GM19025 (cell line): Measurements from ENCODE around the gene FAM3A.
"Not testable (repeated sequence)": the region's sequence is repeated elsewhere in the genome, so short reads cannot be mapped to it uniquely, and the experiment has no call there.

Experiments used
- ATAC-seq: cut with Tn5 transposase; IDR thresholded peaks from one replicate; pipeline ENCODE4 v1.9.1; 2021; ENCODE audit warnings: mild to moderate bottlenecking, low read depth, moderate library complexity; ENCODE audit not compliant: unreplicated experiment

The FAM3A gene

GRCh38 chrX:154506483-154507332, 9.3 kb downstream of the FAM3A start:
- no peak for ATAC-seq

GRCh38 chrX:154505734-154506133, 10.3 kb downstream of the FAM3A start:
- no peak for ATAC-seq

- no peak for ATAC-seq
These were observed 13.0 kb downstream of the FAM3A start for GRCh38 chrX:154502989-154503388.

- ATAC-seq = no peak
These were observed 13.9 kb downstream of the FAM3A start for GRCh38 chrX:154502098-154502497.

- ATAC-seq = not testable (repeated sequence)
These were observed 14.6 kb downstream of the FAM3A start for GRCh38 chrX:154501423-154501822.

GRCh38 chrX:154496591-154497137, 19.4 kb downstream of the FAM3A start:
- not testable (repeated sequence) for ATAC-seq

- no peak for ATAC-seq
These were observed 20.5 kb downstream of the FAM3A start for GRCh38 chrX:154495472-154495922.

- no peak for ATAC-seq
These were observed 21.3 kb downstream of the FAM3A start for GRCh38 chrX:154494715-154495114.

- ATAC-seq = peak; percentile 82
These were observed 25.5 kb downstream of the FAM3A start, which contains the start of gene SLC10A3 for GRCh38 chrX:154490414-154491083. TSS of gene SLC10A3 (minus strand) at chrX:154490629. CDS start at chrX:154488940, 1,689 bp downstream.

- ATAC-seq = peak; percentile 10
These were observed 26.0 kb downstream of the FAM3A start for GRCh38 chrX:154490021-154490413.

- ATAC-seq = no peak
These were observed 26.9 kb downstream of the FAM3A start for GRCh38 chrX:154489182-154489581.

- ATAC-seq = no peak
These were observed 27.5 kb downstream of the FAM3A start for GRCh38 chrX:154488336-154489075.

- ATAC-seq = no peak
These were observed 28.3 kb downstream of the FAM3A start for GRCh38 chrX:154487518-154488290.

GRCh38 chrX:154486396-154487207, 29.4 kb downstream of the FAM3A start, which contains the start of gene UBL4A:
TSS of gene UBL4A (minus strand) at chrX:154486615. CDS start at chrX:154486584, 31 bp downstream.
- ATAC-seq = peak; percentile 29

- ATAC-seq = no peak
These were observed 30.0 kb downstream of the FAM3A start for GRCh38 chrX:154486052-154486395.

GRCh38 chrX:154485150-154486051, 30.6 kb downstream of the FAM3A start:
- no peak for ATAC-seq

GRCh38 chrX:154484255-154485149, 31.5 kb downstream of the FAM3A start:
- no peak for ATAC-seq
